ENCODE results near the gene RPS26.
"Not testable (repeated sequence)": the region's sequence is repeated elsewhere in the genome, so short reads cannot be mapped to it uniquely, and the experiment has no call there.

RPS26 gene

GRCh38 chr12:56038022-56038655 lies 3.6 kb upstream of the RPS26 start:
- no peak for TF ChIP-seq CTCF (IDR thresholded peaks at IDR 0.05; ENCODE audit: low read depth, low read length, missing control alignments)
- peaks cover 4% of the 10 kb centered on the region for H3K36me3 ChIP-seq (replicated peaks)
- H3K27ac ChIP-seq: no peak overlapping the region
- H3K27me3 ChIP-seq (replicated peaks): no peaks in the 10 kb centered on the region
- in situ Hi-C loops (cut with HindIII; ENCODE audit: low pct_ligation_motif_present, low sequenced_read_pairs): no loop called here
- no peak overlapping the region for H3K4me3 ChIP-seq (ENCODE audit: low read depth, low read length)
- no peak for DNase-seq

DNA sequence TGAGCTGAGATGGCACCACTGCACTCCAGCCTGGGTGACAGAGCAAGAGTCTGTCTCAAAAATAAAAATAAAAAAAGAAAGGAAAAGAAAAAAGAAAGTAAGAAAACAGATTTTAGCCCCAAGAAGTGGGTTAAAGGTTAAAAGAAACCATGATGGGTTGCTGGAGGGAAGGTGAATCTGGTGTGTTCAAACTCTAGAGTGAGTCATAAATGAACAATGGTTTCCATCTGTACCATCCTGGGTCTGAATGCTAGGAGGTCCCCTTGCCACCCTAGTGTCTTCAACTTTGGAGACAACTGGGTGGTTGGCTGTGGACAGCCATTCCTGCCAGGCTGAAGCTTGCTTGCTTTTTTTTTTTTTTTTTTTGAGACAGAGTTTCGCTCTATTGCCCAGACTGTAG lies 1.6 kb upstream of the RPS26 start:
- Histone ChIP-seq H3K27me3 (replicated peaks) (no peaks in the 10 kb centered on the region), H3K4me3 (ENCODE audit: low read depth, low read length) (no peak overlapping the region), H3K36me3 (replicated peaks) (peaks cover 21% of the 10 kb centered on the region), H3K27ac (no peak overlapping the region)
- DNase-seq: no peak
- no peak for TF ChIP-seq CTCF (IDR thresholded peaks at IDR 0.05; ENCODE audit: low read depth, low read length, missing control alignments)
- in situ Hi-C loops (cut with HindIII; ENCODE audit: low pct_ligation_motif_present, low sequenced_read_pairs): no loop called here

DNA sequence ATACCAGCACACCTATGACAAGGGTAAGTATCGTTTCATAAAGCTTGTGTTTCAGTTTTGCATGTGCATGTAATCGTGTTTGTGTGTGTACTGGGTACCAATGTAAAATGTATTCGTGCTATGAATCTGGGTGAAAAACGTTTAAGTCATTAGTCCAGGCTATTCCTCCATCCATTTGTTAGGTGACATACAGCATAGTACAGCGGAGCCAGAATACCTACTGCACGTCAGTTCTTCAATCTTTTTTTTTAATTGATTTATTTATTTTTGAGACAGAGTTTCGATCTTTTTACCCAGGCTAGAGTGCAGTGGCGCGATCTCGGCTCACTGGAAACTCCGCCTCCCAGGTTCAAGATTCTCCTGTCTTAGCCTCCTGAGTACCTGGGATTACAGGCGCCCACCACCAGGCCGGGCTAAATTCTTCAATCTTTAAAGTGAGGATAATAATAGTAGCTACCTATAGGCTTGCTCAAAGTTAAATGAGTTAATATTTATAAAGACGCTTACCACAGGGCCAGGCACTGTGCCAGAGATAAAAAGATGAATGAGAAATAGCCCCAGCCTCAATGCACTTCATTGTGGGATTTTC lies 661 bp upstream of the RPS26 start:
- DNase-seq: no peak
- in situ Hi-C loops (cut with HindIII; ENCODE audit: low pct_ligation_motif_present, low sequenced_read_pairs): no loop called here
- Histone ChIP-seq H3K4me3 (ENCODE audit: low read depth, low read length) (peak overlapping the region; percentile 99), H3K27ac (peak overlapping the region; percentile 29), H3K27me3 (replicated peaks) (no peaks in the 10 kb centered on the region), H3K36me3 (replicated peaks) (peaks cover 30% of the 10 kb centered on the region)
- TF ChIP-seq CTCF (IDR thresholded peaks at IDR 0.05; ENCODE audit: low read depth, low read length, missing control alignments): no peak

GRCh38 chr12:56042430-56042813 lies 704 bp downstream of the RPS26 start:
- in situ Hi-C loops (cut with HindIII; ENCODE audit: low pct_ligation_motif_present, low sequenced_read_pairs); DNase-seq; H3K27me3 ChIP-seq (replicated peaks): not testable (repeated sequence)
- Histone ChIP-seq H3K4me3 (ENCODE audit: low read depth, low read length) (peak overlapping the region; percentile 99), H3K36me3 (replicated peaks) (peaks cover 30% of the 10 kb centered on the region), H3K27ac (peak overlapping the region; percentile 97)

DNA sequence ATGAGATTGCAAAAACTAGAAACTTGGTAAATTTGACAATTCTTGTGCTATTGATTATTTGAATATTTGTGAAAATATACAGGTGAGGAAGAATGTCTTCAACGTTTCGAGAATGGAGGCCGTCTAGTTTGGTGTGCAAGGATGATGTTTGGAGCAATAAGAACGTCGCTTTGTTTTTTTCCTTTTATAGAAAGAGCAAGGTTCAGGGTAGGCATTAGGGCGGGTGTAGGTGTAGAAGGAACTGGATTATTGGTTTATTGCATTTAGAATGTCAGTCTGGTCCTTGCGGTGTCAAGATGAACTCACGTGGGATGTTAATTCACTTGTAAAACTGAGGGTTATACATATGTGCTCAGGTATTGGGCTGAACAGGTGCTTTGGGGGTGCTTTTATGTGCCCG lies 1.1 kb downstream of the RPS26 start:
- no peak for DNase-seq
- peaks cover 30% of the 10 kb centered on the region for H3K36me3 ChIP-seq (replicated peaks)
- in situ Hi-C loops (cut with HindIII; ENCODE audit: low pct_ligation_motif_present, low sequenced_read_pairs): no loop called here

More for the DNA sequence above, 1.1 kb downstream of the RPS26 start:
- Histone ChIP-seq H3K4me3 (ENCODE audit: low read depth, low read length) (peak overlapping the region; percentile 99), H3K27ac (no peak overlapping the region), H3K27me3 (replicated peaks) (no peaks in the 10 kb centered on the region)
- no peak for TF ChIP-seq CTCF (IDR thresholded peaks at IDR 0.05; ENCODE audit: low read depth, low read length, missing control alignments)
